Endothelial cell (in vitro differentiated cells): ENCODE data around the gene LTC4S. TPM values are rescaled to one million over a fixed set of nuclear protein-coding genes. Genes with fewer than 3 reads are reported as not detected.
A peak's percentile ranks its signal among the peaks of the same experiment; 100 is the strongest.

Experiments
- DNase-seq: peaks from one replicate; pipeline ENCODE4 v3.0.0; 2021; ENCODE audit warnings: low spot score
- H3K27ac Mint-ChIP-seq: one replicate; pipeline ENCODE4 v1.8.0; 2021; ENCODE audit warnings: mixed read lengths, inconsistent platforms; ENCODE audit not compliant: unreplicated experiment
- H3K27me3 Mint-ChIP-seq: one replicate; pipeline ENCODE4 v1.8.0; 2021; ENCODE audit warnings: mild to moderate bottlenecking, moderate library complexity, mixed read lengths, inconsistent platforms; ENCODE audit not compliant: unreplicated experiment
- H3K36me3 Mint-ChIP-seq: one replicate; pipeline ENCODE4 v1.8.0; 2021; ENCODE audit warnings: mild to moderate bottlenecking, low read depth, mixed read lengths, inconsistent platforms; ENCODE audit not compliant: unreplicated experiment
- H3K4me1 Mint-ChIP-seq: one replicate; pipeline ENCODE4 v1.8.0; 2021; ENCODE audit warnings: mild to moderate bottlenecking, mixed read lengths, inconsistent platforms; ENCODE audit not compliant: unreplicated experiment
- H3K4me3 Mint-ChIP-seq: one replicate; pipeline ENCODE4 v1.8.0; 2021; ENCODE audit warnings: mild to moderate bottlenecking, mixed read lengths, inconsistent platforms; ENCODE audit not compliant: unreplicated experiment
- H3K9me3 Mint-ChIP-seq: one replicate; pipeline ENCODE4 v1.8.0; 2021; ENCODE audit warnings: mixed read lengths, inconsistent platforms; ENCODE audit not compliant: unreplicated experiment
- total RNA-seq: library from RNA; stranded (reverse); fragmentation: NEBNext Ultra II Directional; extraction: Animal tissue kit (Norgen Biotek cat#: 25700); gene quantifications from one replicate; pipeline ENCODE4 v1.2.1, GENCODE V29; 2021; ENCODE audit not compliant: unreplicated experiment
- TF ChIP-seq, protein P1 (sequence below): fragments of 200-600 bp; sonication (generic); IDR thresholded peaks from one replicate; pipeline ENCODE4 v1.5.0; 2021; ENCODE audit warnings: antibody characterized with exemption; ENCODE audit not compliant: unreplicated experiment

The LTC4S gene
- total RNA-seq, 1 donor from 2014 or later = 1.0 TPM

DNA sequence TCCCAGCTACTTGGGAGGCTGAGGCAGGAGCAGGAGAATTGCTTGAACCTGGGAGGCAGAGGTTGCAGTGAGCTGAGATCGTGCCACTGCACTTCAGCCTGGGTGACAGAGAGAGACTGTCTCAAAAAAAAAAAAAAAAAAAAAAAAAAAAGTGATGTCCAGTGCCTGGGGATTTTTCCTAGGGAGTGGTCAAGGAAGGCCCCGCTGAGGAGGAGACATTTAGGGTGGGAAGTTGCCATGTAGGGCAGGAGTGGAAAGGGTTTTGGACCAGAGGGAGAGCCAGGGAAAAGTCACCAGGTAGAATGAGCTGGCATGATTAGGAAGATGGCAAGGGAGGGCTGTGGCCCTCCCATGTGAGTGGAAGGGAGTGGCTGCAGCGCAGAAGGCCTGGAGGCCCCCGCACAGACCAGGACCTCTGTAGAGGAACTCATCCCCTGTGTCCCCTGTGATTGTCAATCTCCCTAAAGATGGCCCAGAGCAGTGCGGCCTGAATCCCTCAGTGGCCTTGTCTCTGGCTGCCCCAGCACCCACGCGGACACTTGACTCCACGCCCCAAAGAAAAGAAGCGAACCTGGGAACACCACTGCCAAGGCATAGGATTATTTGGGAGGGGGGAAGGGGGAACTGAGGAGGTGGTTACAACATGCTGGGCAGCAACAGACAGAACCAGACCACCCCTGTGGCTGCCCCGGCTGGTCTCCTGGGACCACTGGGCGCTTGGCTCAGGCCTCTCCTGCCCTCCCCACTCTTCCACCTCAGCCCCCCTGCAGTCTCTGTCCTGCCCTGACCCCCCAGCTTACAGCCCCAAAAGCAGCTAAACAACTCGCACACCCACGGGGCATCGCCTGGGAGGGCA lies 24.3 kb downstream of the LTC4S start:
- Mint-ChIP-seq H3K27me3 (peaks cover 12% of the 10 kb centered on the region), H3K36me3 (peaks cover 12% of the 10 kb centered on the region), H3K4me3 (no peak overlapping the region), H3K27ac (peak overlapping the region; percentile 86), H3K4me1 (peaks cover 17% of the 10 kb centered on the region), H3K9me3 (no peaks in the 10 kb centered on the region)
- no peak for DNase-seq
- TF ChIP-seq, protein P1, sequence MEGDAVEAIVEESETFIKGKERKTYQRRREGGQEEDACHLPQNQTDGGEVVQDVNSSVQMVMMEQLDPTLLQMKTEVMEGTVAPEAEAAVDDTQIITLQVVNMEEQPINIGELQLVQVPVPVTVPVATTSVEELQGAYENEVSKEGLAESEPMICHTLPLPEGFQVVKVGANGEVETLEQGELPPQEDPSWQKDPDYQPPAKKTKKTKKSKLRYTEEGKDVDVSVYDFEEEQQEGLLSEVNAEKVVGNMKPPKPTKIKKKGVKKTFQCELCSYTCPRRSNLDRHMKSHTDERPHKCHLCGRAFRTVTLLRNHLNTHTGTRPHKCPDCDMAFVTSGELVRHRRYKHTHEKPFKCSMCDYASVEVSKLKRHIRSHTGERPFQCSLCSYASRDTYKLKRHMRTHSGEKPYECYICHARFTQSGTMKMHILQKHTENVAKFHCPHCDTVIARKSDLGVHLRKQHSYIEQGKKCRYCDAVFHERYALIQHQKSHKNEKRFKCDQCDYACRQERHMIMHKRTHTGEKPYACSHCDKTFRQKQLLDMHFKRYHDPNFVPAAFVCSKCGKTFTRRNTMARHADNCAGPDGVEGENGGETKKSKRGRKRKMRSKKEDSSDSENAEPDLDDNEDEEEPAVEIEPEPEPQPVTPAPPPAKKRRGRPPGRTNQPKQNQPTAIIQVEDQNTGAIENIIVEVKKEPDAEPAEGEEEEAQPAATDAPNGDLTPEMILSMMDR = no peak

DNA sequence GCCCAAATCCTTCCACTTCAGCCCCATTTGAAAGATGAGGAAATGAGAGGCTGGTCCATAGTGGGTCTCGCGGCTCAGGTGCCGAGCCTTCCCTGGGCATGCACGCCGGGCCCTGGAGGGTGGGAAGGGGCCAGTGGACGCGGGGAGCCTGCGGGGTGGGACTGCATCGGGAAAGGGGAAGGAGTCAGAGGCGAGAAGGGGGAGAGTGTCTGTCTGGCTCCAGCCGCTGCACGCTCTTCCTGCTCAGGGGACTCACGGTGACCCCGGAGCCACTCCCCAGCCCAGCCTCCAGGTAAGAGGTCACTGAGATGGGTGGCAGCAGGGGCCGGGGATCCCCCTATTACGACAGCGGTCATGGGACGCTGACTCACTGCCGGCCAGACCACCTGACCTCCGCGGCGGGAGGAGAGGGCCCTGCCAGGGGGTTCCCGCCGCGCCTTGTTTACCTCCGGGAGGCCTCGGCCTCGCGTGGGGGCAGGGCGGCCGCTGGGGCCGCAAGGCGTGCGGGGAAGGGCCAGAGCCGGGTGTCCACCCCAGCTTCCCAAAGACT lies 25.0 kb downstream of the LTC4S start:
- Mint-ChIP-seq H3K27me3 (peaks cover 14% of the 10 kb centered on the region), H3K4me1 (peaks cover 17% of the 10 kb centered on the region), H3K9me3 (no peaks in the 10 kb centered on the region), H3K4me3 (no peak overlapping the region), H3K27ac (no peak overlapping the region), H3K36me3 (peaks cover 12% of the 10 kb centered on the region)
- peak; percentile 59 for DNase-seq
- TF ChIP-seq, protein P1 = no peak

DNA sequence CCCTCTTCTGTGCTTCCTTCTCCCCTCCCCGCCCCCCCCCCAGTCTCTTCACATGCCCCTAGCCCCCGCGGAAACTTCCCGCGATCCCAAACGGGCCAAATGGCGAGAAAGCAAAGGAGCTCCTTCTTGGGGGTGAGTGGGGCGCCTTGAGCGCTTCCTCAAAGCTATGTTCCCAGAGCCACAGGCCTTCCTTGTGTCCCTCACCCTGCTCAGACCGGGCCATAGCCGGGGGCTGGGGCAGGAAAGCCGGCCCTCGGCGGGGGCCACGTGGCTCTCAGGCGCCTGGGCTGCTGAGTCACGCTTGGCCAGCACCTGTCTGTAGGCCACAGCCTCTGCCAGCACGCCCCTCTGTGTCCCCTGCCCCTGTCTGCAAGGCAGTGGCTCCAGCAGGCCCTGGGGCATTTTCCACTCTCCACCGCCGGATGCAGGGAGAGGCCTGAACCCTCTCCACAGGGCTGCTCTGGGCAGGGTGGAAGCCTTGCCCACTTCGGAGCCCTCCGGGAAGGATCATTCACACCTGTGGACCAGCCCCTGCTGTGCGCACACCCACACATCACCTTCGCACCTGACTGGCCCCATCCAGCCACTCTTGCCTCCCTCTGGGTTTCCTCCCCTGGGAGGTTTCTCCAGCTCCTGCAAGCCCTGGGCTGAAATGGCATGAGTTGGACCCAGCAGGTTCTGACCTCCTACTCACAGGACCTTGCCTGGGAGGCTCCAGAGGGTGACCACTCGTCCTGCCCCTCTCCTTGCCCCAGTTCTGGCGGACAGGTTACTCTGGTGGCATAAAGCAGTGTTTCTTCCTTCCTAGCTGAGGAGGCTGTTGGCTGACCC lies 25.7 kb downstream of the LTC4S start:
- TF ChIP-seq, protein P1 = no peak
- H3K4me3 Mint-ChIP-seq = peak overlapping the region; percentile 79
- peaks cover 14% of the 10 kb centered on the region for H3K36me3 Mint-ChIP-seq
- no peaks in the 10 kb centered on the region for H3K9me3 Mint-ChIP-seq
- H3K27ac Mint-ChIP-seq = no peak overlapping the region
- H3K27me3 Mint-ChIP-seq = peaks cover 14% of the 10 kb centered on the region
- peaks cover 17% of the 10 kb centered on the region for H3K4me1 Mint-ChIP-seq
- DNase-seq = peak; percentile 56

DNA sequence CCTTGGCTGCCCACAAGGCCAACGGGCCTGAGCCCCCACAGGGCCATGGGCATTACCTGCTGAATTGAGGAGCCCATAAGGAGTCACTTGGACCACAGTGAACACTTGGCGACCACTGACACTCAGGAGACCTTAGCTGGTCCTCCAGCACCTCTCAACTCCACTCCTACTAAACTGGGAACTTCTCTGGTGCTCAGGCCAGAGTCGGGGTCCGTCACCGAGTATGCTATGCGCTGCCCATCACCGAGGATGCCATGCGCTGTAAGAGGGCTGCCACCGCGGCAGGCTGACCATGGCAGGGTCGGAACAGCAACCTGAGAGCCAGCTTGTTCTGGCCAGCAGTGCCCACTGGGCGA lies 26.3 kb downstream of the LTC4S start:
- Mint-ChIP-seq H3K27ac (no peak overlapping the region), H3K4me3 (peak overlapping the region; percentile 79), H3K4me1 (peaks cover 17% of the 10 kb centered on the region), H3K9me3 (no peaks in the 10 kb centered on the region), H3K27me3 (peaks cover 17% of the 10 kb centered on the region), H3K36me3 (peaks cover 20% of the 10 kb centered on the region)
- no peak for DNase-seq
- TF ChIP-seq, protein P1 = no peak
